HG03135 (cell line): ENCODE results near the gene DBX1.

Experiments used
- ATAC-seq: cut with Tn5 transposase; IDR thresholded peaks from one replicate; pipeline ENCODE4 v1.9.1; 2021; ENCODE audit warnings: mild to moderate bottlenecking, moderate library complexity; ENCODE audit not compliant: unreplicated experiment

DBX1 gene

DNA sequence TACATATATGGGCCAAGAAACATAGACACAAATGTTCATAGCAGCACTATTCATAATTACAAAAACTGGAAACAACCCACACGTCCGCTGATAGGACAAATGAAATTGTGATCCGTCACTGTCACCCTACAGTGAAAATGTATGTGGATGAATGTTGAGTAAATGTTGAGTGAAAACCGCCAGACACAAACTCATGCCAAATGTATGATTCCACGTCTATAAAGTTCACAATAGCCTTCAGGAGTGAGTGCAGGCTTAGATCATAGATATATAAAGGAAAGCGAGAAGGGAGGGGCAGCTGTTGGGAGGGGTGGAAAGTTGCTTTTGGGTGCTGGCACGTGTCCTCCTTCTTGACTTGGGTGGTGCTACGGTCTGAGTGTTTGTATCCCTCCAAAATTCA is 33.6 kb downstream of the DBX1 start:
- no peak for ATAC-seq

DNA sequence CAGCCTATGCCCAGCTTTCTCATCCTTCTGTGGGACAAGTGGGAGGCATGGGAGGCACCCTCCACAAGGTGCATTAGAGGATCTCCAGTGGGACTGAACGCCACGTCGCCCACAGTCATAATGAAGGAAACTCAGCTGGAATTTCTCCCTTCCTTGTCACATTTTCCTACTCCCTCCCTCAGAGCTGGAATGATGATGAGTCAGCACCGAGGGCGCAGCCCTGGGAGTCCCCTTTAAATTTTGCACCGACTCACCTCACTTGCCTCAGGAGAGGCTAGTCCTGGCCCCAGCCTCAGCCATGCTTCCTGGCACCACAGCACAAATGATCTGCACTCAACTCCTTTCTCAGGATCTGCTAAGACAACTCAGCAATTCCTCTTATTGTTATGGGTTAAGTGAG is 34.3 kb downstream of the DBX1 start:
- no peak for ATAC-seq

DNA sequence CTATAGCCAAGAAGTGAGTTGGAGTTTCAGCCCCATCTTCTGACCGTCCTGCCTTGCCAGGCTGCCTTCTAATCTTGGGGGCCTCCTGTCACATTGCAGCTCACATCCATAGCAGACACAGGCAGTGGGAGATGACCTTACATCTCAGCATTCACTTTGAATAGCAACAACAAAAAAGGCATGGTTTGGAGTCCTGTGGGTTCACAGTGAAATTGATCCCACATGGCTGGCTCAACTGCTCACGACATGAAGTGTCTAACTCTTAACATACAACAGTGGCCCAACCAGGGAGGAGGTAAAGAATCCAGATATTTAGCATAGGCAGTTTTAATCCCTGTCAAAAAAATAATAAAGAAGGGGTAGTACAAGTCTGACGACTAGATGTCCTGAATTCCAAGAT is 38.1 kb downstream of the DBX1 start:
- no peak for ATAC-seq

DNA sequence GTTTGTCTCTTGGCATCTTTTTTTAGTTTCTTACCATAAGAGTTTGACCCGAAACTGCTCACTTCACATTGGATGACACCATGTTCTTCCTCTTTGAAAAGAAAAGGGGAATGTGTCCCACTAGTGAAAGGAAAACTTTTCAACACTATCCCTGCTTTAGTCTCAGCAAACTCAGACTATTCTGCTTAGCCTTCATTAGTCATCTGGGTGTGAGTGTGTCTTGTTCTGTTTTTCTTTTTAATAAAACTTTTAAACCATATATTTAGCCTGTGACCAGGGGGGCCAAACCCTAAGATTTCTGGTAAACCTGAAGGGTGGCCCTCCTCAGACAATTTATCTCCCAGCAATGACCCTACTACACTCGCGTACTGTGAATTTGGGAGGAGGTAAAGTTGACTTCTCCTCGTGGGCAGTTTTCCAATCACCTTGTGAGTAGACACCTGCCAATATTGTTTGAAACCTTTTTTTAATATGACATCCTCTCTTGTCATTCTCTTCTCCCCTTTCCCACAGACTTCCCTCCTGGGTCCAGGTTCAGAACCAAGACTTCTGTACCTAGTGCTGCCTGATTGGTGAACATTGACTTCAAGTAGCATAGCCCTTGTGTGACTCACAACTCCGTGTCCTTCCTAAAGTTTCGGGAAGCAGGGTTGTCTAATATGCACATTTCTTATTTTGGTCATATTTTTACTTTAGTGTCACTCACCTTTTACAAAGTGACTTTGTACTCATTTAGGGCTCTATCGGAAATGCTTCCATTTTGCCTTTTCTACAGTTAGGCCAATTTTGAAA is 39.9 kb downstream of the DBX1 start:
- no peak for ATAC-seq

DNA sequence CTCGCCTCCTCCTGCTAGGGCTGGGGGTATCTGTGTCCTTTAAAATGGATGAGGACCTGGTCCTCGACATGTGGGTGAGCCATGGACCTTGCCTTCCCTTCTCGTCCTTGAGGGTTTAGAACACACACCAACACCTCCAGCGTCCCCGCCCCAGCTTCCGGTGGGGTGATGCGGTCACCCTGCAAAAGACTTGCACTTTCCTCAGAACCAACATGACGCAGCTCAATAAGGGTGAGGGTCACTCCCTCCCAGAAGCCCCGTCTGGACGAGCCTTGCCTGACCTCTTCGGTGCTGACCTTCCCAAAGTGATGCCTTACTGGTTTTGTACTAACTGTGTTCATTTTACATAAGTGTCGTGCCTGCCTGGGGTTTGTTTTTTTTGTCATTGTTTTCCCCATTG is 41.0 kb downstream of the DBX1 start:
- no peak for ATAC-seq

DNA sequence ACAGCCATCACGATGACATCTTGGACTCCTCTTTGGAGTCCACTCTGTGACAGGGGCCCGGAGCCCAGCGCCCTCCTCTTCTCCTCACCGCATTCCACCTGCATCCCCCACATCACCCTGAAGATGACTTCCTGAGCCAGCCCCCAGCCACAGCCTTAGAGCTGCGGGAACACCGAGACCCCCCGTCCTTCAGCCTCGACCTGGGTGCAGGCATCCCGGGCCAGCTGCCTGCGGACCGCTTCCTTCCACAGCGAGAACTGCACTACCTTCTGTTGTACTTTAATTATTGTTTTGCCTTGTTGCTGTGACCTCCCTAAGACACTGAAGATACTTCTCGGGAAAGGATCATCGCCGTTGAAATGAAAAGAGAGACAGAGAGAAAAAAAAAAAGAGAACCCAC is 42.1 kb downstream of the DBX1 start:
- no peak for ATAC-seq

DNA sequence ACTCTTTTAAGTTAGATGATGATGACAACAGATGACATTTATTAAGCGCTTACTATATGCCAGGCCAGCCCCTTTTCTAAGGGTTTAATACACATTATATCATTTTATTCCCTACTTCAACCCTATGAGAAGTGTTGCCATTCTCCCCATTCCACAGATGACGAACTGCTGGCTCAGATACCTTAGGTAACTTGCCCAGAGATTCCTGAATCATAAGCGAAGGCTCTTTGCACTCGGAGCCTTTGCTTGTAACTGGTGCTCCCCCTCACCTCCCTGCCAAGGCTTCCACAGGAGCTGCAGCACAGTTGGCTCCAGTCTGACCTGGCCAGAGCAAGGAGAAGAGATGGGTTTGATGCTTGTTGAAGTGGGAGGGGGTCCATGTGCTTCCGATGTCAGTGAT is 43.0 kb downstream of the DBX1 start:
- ATAC-seq, result no peak

DNA sequence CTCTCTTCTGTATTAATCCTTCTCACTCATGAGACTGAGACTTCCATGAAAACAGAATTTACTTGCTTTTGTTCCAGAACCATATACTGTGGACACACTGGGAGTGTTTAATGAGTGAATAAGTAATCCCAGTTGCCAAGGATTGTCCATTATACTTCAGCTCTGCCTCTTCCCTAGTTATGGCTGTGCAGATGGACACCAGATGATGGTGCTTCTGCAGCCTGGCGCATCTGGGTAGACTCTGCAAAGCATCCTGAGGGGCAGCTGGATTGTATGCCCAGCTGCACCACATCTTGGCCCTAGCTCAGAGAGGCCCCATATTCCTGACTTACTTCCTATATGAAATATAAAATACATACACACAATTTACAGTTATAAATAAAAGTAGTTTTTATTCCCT is 43.5 kb downstream of the DBX1 start:
- no peak for ATAC-seq

DNA sequence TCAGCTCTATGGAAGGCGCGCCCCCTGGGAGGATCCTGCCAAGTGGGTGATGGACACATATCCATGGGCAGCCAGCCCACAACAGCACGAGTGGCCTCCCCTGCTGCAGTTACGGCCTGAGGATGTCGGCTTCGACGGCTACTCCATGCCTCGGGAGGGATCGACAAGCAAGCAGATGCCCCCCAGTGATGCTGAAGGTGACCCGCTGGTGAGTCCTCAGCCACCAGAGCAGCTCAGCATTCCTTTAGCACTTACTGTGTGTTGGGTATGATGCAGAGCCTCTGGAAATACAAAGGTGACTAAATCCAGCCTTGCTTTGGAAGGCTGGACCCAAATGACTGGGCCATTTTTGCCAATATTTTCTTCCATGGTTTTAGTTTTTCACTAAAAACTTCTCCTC is 45.7 kb downstream of the DBX1 start:
- ATAC-seq, result no peak

DNA sequence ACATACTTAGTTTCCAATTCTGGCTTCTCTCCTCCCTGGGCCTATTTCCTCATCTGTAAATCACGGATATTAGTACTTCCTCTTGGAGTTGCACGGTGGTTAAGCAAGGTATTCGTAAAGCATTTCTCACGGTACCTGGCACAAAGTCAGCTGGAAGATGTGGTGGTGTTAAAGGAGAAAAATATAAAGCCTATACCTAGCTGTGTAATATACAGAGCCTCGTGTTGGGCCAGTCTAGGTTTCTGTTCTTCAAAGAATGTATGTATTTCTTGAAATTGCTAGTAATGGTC is 47.2 kb downstream of the DBX1 start:
- ATAC-seq, result no peak

DNA sequence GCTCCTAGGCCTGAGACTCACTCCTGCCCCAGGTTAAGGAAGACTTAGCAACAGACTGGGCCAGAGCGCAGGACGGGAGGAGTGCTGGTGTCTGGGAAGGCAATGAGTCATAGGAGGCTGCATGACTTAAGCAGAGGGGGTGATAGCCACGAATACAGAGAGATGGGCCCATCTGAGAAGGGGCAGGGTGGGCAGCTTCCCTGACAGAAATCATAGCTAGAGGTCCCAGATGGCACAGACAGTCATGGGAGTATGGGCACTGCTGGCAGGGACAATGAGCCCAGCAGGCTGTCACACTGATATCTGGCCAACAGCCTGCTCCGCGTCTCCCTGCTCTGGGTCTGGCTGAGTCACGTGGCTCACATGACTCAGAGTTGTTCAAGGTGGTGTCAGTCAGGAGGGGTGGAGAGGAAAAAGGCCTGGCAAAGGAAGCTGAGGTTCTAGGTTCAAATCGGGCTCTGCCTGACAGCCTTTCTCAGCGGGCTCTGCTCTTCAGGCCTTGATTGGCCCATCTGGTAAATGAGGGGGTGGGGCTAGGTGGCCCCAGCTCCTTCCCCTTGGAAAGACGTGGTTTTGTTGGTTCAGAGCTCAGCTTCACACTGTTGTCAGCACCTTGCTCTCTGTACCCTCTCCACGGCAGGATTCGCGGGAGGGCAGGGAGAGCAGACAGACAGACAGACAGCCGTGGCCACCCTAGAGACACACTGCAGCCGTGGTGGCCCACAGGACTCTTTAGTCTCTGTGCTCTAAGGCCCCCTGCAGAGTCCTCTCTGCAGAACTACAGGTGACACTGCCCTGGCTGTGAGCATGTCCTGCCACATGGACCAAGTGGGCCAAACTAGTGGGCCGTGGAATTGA is 47.8 kb downstream of the DBX1 start:
- ATAC-seq, result no peak

DNA sequence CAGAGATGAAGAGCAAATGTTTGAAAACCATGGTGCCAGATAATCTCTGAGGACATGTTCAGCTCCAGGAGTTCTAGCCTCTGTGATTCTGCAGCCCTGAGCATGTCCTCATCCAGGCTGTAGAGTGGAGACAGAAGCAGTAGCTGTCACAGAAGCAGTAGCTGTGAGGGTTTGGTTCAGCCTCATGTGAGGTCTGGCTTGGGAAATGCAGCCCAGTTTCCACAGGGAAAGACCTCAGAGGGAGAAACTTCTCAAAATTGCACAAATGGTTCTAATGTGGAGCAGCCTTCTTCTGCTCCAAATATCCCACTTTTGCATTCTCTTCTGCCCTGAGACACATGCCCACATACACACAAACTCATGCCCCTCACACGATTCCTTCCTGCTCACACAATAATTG is 48.4 kb downstream of the DBX1 start:
- ATAC-seq, result no peak

DNA sequence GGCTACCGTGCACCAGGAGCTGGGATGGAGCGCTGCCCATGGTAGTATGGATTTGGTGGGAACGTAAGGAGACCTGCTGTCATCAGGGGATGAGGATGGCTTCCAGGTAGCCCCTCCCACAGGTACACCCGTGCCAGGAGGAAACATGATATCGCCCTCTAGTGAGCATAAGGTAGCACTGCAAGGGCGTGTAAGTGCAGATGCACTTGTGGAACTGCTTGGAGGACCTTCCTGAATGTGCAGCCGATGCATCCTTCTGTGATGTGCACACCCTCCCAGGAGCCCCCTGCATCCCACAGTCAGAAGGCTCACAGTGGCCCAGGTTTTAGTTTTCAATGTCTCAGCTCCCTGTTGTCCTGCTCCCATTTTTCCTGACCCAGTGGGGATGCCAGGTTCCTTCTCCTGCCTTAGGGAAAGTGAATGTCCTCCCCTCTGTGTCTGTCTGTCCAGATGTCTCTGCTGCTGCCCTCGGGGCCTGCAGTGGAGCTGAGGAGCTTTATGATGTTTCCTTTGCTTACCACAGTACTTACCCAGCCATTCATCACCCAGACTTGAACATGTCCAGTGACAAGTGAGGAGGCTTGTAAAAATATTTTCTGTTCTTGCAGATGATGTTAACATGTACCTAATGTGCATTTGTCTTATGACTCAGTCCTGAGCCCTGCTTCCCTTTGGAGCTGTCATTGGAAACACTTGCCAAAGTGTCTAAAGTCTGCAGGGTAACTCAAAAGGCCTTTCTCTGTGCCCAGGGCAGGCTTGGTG is 49.2 kb downstream of the DBX1 start:
- ATAC-seq, result no peak

DNA sequence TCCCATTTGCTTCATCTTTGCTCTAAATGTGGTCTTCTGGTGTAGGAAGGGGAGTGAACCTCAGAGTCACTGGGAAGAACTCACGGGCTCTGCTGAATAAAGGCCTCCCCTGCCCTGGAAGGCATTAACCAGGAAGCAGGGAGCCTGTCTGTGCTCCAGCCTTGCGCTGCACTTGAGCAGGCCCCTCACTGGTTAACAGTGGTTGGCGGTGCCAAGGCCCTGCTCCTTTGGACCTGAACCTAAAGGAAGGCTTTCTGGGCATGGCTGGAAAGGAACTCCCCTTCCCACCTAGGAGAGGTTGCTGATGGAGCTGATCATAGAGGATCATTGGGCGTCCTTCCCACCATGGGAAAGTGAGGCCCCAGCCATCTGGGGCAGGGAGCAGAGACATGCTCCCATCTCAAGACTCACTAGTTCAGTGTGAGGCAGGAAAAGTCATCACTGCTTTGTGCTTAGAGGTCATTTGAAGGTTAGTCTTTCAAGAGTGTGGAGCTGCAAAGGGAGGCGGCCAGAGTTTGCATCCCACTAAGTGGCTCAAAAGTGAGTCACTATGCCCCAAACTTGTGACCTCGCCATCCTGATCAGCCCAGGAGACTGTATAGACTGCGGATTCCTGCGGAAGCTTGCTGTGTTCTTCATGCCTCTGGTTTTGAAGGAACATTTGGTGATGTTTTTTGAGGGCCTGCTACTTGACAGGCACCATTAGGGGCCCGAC is 50.4 kb downstream of the DBX1 start:
- no peak for ATAC-seq
